A549 treated with AZD9567 at 1 μM for 4 hours (cell line): ENCODE results near the gene C1orf50. TPM values are rescaled to one million over a fixed set of nuclear protein-coding genes. Genes with fewer than 3 reads are reported as not detected.

Experiments
- total RNA-seq: library from RNA; stranded (reverse); fragments of 200-300 nt; extraction: Qiagen RNA extraction; gene quantifications from 5 replicates; pipeline ENCODE4 v1.2.3, GENCODE V29; 2022; ENCODE audit not compliant: insufficient read depth

Gene C1orf50
- 3.5 to 12.2 TPM (median 4.6 TPM) in 5 replicates for total RNA-seq

DNA sequence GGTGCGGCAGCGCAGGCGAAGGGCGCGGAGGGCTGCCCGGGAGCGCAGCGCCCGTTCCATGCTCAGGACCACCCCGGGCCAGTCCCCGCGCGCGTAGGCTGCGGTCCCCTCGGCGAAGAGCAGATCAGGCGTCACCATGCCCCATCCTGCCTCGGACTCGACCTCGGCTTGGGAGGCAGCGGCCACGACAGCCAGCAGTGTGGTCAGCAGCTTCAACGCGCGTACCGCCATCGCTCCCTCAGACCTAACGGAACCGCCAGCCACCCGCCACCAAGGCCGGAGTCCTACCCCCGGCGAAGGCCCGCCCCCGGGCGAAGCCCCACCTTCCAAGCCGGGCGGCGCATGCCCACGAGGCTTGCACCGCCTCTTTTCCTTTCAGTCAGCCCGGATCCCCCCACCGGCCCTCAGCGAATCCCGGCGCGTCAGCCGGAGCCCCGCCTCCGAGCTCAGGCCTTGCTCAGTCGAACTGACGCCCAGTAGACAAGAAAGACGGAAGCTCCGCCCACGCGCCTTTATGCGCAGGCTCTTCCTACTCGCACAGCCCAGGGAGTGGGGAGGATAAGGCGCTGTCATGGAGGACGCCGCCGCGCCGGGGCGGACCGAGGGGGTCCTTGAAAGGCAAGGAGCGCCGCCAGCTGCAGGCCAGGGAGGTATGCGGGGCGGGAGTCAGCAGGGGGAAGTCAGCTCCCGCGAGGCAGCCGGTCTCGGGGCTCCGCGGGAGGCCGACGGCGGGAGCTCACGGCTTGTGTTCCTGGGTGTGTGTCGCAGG lies at the start of gene C1orf50, which contains the start of gene P3H1:
Gene C1orf50, plus strand, starts transcription at position 509 of the 769 bp plus-strand sequence. Its CDS starts 63 bp downstream, at position 572.
Gene P3H1, minus strand, starts transcription at position 288 of the 769 bp plus-strand sequence. Its CDS starts 57 bp downstream, at position 231.

DNA sequence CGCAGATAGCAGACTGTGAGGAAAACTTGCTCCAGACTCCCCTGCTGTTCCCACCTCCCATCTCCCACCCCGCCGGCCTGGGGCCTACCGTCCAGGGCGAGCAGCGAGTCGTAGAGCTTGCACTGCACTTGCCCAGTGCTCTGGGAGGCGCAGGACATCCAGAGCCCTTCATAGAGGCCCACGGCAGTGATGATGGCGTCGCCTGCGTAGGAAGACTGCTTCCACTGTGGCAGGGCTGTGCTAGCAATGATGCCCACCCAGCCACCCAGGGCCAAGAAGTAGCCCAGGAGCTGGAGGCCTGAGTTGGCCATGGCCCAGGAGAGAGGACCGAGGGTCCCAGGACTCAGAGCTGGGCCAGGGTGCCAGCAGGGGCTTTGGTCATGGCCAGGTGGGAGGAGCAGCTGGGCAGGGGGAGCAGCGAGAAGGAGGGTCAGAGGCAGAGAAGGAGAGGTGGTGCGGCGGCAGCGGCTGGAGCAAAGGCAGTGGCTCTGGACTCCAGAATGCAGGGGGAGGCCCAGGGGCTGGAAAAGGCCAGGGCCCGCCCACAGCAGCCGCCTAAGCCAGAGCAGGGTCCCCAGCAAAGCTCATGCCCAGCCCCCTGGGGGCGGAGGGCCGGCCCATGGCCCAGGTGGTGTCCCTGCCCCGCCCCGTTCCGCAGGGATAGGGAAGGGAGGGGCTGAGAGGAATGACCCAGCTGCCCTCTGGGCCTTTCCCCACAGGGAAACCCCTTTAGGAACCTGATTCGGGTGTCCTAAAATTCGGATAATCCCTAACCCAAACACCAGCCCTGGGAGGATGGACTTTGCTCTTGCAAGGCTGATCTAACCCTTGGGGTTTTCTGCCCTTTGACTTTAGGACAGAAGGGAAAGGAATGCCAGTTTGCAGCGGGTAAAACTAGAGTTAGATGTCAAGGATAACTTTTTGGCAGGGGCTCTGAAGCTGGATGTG lies 27.0 kb upstream of the C1orf50 start, which contains the start of gene CLDN19:
Gene CLDN19, minus strand, starts transcription at position 484 of the 948 bp plus-strand sequence. Its CDS starts 173 bp downstream, at position 311.

DNA sequence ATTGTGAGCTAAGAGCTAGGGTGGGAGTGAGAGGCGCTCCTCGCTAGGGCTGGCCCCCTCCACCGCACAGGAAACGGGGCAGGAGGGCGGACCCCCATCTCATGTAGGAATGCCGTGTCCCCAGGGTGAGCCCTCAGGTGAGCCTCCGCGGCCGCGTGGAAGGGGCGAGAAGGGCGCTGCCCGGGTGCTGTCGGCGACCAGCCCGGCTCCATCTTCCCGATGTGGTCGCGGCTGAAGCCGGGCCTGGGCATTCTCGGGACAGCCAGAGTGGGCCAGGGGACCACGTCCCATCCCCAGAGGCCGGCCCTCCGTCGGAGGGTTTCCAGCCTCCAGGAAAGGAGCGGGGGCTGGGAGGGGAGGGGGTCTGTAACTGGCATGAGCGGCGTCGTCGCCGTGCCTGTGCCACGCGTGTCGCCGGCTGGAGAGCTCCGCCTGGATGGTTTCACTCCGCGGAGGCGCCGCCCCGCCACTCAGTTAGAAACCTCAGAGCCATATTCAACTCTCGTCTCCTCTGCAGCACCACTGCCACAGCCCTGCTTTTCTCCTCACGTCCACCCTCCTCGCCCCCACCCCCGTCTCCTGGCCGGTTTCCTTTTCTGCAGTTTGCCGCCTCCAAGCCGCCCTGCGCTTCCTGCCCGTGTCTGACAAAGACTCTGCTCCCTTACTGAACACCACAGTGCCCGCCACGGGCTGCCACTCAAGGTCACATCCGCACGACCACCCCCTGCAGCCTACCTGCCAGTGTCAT lies 18.1 kb downstream of the C1orf50 start, which contains the start of gene TMEM269:
Gene TMEM269, plus strand, starts transcription at position 46 of the 748 bp plus-strand sequence. CDS start 4,903 bp downstream, outside the sequence.

DNA sequence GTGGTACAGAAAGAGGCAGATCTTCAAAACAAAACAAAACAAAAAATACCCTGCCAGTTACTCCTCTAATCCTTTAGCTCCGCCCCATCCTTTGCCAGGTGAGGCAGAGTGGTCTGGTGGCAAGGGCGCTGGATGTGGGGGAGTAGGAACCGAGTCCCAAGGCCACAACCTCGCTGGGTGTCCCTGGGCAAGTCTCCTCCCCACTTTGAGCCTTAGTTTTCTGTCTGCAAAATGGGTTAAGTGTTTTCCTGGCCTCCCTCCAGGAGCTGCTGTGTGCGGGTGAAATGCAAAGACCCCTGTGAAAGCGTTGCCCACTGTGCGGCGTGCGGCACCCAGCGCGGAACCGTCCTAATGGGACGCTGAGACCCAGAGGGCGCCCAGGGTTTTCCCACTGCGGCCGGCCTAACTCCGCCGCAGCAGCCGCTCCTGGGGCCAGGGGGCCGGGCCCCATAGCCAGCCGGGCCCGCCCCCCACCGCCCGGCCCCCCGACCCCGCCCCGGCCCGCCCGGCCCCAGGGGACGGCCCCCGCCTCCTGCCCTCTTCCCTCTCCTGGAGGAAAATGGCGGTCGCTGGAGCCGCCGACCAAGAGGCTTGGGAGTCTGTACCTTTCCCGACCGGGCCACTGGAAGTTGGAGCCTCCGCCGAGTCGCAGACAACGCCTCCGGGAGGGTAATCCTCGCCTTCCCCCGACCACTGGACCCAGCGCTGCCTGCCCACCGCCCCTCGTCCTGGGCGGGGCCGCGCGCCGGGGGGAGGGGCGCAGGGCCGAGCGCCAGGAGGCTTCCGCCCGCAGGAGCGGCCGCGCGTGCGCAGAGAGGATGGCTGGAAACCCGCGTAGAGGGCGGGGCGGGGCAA lies 49.8 kb downstream of the C1orf50 start, which contains the start of the genes ERMAP and SVBP:
Gene ERMAP, plus strand, starts transcription at position 538 of the 855 bp plus-strand sequence. CDS start 13,327 bp downstream, outside the sequence.
Gene SVBP, minus strand, starts transcription at position 813 of the 855 bp plus-strand sequence. CDS start 853 bp downstream, outside the sequence.

Other genes with a start within 250 kb of the C1orf50 start
- 45.9 to 63.6 TPM (median 61.0 TPM) in 5 replicates for gene PPIH, start 108.8 kb upstream of the C1orf50 start, total RNA-seq
- gene YBX1, start 84.8 kb upstream of the C1orf50 start, total RNA-seq = 718 to 786 TPM (median 772 TPM) in 5 replicates
- gene CLDN19, start 27.0 kb upstream of the C1orf50 start, total RNA-seq = not detected in 5 replicates
- 27.3 to 35.9 TPM (median 34.5 TPM) in 5 replicates for gene P3H1, start 221 bp upstream of the C1orf50 start, total RNA-seq
- 0.08 to 0.23 TPM (median 0.10 TPM) in 4 of 5 replicates, not detected in the other for gene TMEM269, start 17.7 kb downstream of the C1orf50 start, total RNA-seq
- 3.7 to 4.4 TPM (median 4.2 TPM) in 5 replicates for gene ERMAP, start 49.9 kb downstream of the C1orf50 start, total RNA-seq
- 13.5 to 20.9 TPM (median 15.0 TPM) in 5 replicates for gene SVBP, start 50.1 kb downstream of the C1orf50 start, total RNA-seq
- 1.3 to 6.7 TPM (median 6.4 TPM) in 5 replicates for gene ZNF691, start 79.4 kb downstream of the C1orf50 start, total RNA-seq
- gene SLC2A1, start 191.6 kb downstream of the C1orf50 start, total RNA-seq = 87.5 to 130 TPM (median 93.5 TPM) in 5 replicates